HG02623 (cell line): ENCODE data around the gene ATP5ME.
"Not testable (repeated sequence)": the region's sequence is repeated elsewhere in the genome, so short reads cannot be mapped to it uniquely, and the experiment has no call there.

Source experiments
- ATAC-seq: cut with Tn5 transposase; IDR thresholded peaks from one replicate; pipeline ENCODE4 v1.9.1; 2021; ENCODE audit warnings: moderate library complexity; ENCODE audit not compliant: unreplicated experiment

ATP5ME gene

DNA sequence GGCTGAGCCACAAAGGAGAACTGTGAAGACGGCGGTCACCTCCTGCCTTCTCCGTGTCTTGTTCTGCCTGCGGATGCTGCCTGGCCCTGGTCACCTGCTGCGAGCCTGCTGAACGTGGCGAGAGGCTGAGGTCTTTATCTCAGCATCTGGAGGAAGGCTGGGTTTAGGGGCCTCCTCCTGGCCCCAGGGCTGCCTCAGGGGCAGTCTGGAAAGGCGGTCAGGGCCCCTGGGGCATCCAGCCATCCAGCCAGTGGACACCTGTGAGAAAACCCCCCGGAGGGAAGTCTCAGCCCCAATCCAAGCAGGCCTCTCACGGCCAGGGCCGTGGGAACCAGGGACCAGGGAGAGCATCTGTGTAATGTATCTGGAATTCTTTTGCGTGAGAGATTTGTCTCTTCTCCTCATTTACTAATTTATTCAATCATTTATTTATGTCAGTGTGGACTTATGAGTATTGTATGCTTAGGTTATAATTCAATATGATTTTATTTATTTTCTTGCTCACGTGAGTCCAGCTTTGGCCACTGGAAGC is 37.4 kb downstream of the ATP5ME start:
- ATAC-seq = no peak

DNA sequence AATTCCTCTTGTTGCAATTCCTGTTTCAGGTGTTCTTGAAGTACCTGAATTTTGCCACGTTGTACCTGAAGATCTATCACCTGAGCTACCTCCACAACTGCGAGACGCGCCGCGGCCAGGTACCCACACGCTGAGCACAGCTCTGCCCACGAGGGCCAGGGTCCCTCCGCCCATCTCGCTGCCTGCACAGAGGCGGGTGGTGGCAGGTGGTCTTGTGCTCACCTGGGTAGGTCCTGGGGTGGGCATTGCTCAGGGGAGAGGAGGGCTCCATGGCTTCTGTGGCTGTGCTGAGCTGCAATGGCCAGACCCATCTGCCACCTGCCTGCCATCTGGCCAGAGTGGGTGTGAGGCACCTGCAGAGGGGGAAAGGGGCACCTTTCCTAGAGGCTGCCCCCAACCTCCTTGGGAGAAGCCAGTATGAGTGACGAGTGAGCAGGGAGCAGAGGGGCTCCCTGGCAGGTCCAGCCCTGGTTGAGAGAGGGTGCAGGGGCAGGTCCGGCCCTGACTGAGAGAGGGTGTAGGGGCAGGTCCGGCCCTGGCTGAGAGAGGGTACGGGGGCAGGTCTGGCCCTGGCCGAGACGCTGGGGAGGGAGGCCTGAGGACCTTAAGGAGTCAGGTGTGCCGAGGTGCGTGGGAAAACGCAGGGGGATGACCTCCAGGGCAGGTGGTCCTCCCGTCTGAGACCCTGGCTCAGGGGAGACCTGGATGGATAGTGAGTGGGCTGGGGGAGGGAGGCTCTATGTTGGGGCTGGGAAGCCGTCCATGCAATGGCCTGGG is 38.0 kb downstream of the ATP5ME start:
- no peak for ATAC-seq

DNA sequence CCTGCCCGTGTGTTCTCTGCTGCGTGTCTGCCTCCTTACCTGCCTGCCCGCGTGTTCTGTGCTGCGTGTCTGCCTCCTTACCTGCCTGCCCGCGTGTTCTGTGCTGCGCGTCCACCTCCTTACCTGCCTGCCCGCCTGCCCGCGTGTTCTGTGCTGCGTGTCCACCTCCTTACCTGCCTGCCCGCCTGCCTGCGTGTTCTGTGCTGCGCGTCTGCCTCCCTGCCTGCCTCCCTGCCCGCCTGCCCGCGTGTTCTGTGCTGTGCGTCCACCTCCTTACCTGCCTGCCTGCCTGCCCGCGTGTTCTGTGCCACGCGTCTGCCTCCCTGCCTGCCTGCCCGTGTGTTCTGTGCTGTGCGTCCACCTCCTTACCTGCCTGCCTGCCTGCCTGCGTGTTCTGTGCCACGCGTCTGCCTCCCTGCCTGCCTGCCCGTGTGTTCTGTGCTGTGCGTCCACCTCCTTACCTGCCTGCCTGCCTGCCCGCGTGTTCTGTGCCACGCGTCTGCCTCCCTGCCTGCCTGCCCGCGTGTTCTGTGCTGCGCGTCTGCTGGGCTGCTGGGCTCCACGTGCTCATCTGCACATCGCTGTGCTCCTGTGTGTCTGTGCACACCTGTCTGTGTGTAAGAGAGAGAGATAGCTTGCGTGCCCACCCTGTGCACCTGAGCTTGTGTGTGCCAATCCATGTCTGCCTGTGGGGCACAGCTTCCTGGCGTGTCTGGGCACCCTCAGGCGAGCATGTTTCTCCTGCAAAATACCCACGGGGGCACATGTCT is 38.8 kb downstream of the ATP5ME start:
- ATAC-seq = not testable (repeated sequence)

DNA sequence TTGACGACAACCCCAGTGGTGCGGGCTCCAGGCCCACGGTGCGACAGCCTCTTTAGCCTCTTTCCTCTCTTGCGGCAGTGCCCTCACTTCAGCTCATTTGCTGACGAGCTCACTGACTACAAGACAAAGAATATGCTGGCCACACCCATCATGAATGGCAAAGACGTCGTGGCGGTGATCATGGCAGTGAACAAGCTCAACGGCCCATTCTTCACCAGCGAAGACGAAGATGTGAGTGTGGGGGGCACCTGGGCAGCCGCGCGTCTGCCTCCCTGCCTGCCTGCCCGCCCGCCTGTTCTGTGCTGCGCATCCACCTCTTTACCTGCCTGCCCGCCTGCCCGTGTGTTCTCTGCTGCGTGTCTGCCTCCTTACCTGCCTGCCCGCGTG is 39.5 kb downstream of the ATP5ME start:
- no peak for ATAC-seq

DNA sequence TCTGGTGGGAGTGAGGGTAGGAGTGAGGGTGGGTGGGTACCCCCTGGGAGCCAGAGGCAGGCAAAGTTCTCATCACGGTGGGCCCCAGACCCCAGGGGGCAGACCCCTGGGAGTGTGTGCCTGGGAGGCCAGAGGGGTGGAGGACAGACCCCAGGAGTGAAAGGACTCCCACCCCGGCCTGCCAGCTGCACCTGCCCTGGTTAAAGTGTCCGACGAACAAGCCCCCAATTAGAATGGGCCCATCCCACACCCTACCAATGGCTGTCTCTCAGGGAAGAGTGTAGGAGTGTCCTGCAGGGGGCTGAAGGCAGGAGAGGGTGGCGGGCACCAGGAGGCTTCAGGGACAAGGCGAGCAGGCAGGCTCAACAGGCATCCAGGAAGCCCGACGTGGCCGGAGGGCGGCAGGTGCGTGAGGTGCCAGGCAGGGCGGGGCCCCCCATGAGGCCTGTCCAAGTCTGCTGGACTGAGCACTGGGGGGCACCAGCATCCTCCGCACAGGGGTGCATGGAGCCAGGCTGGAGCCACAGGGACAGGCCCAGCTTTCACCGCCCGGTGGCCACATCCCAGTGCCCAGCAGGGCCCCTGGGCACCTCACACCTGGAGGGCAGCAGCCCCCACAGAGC is 40.0 kb downstream of the ATP5ME start:
- no peak for ATAC-seq

GRCh38 chr4:633406-633805 is 40.7 kb downstream of the ATP5ME start:
- no peak for ATAC-seq

- no peak for ATAC-seq
Observed at GRCh38 chr4:632926-633325, 41.1 kb downstream of the ATP5ME start.

DNA sequence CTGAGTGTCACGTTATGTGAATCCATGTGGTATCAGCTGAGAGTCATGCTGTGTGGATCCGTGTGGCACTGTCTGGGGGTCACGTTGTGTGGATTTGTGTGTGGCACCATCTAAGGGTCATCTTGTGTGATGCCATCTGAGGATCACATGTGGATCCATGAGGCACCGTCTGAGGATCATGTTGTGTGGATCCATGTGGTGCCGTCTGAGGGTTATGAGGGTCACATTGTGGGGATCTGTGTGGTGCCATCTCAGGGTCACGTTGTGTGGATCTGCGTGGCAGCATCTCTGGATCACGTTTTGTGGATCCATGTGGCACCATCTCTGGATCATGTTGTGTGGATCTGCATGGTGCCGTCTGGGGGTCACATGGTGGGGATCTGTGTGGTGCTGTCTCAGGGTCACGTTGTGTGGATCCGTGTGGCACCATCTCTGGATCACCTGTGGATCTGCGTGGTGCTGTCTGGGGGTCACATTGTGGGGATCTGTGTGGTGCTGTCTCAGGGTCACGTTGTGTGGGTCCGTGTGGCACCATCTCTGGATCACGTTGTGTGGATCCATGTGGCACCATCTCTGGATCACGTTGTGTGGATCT is 41.8 kb downstream of the ATP5ME start:
- no peak for ATAC-seq

- ATAC-seq = no peak
Observed at GRCh38 chr4:630656-631055, 43.4 kb downstream of the ATP5ME start.

DNA sequence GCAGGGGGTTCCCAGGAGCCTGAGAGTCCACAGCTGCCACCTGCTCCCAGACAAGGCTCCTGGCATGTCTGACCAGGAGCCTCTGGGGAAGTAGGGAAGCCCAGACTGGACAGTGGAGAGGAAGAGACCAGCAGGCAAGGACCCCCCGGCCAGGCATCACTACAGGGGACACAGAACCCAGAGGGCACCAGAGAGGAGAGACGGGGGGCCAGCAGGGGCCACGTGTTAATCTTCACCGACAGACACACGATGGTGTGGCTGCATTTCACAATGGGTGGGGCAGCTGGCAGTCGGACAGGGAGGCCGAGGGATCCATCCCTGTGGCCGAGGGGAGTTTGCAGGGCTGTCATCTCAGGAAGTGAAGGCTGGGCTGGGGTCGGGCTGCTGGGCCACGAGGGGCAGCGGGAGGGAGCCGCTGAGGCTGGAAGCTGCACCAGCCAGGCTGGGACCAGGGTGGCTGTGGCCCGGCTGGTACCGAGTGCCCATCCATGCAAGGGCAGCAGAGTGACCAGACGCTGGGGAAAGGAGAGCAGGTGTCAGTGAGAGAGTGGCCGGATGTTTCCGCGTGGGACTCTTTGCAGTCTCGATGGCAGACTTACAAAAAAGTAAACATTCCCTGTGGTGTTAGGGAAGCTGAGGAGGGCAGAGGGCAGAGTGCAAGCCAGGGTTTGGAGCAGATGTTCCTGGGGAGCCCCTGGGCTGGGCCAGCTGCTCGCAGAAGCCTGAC is 44.0 kb downstream of the ATP5ME start:
- ATAC-seq = no peak

DNA sequence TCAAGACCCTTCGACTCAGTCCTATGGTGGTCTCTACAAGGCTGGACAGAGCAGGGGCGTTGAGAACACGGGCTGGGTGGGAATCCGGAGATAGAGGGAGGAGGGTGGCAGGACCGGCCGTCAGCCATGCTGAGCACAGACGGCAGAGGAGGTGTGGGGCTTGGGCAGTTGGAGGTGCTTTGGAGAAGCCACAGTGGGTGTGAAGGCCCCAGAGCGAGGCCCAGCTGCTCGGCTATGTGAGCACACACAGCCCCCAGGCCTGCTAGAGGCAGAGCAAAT is 44.5 kb downstream of the ATP5ME start:
- ATAC-seq = no peak

DNA sequence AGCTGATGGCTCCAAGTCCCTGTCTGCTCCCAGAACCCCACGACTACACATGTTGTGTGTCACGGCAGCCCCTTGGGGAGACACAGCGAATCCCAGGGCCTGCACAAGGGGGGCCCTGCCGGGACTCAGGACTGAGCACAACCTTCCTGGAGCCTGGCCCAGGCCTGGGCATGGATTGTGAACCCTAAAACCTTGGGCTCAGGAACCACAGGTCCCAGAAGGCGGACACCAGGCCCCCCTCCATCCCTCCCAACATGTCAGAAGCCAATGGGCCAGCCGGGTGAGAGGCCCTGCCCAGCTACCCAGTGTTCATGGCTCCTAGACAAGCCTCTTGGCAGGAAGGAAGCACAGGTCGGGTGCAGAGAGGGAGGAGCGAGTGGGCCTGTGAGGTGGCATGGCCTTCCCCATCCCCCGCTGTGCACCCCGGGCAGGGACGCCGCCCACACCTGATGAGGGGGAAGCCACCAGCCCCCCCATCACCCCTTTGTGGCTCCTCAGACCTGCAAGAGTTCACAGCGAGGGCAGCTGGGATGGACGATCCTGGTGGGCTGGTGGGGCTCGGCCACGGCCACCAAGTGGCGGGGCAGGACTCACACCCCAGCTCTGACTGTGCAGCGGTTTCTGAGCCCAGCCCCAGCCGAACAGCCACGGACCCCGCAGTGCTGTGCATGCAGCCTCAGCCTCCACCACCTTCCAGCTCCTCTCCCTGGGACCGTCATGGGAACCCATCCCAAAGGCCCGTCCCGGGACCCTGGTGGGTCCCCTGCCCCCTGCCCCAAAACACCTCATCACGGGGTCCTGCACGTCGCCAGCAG is 45.0 kb downstream of the ATP5ME start:
- no peak for ATAC-seq

DNA sequence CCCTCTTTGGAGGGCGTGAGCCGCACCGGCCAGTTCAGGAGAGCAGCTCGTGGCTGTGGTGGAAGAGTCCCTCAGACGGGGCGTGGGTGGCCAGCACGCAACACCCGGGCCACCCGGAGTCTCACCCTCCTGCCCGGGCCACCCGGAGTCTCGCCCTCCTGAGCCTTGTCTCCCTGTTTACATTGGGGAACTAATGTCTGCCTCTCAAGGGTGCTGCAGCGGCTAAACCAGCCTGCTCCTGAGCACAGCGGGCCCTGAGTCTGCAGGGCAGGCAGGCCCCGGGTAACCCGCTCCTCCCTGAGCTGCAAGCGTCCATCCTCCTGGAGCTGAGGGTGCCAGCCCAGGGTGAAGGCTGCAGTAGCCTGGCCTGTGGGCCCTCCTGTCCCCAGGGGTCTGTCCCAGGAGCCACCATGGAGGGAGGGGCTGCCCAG is 45.8 kb downstream of the ATP5ME start:
- no peak for ATAC-seq

DNA sequence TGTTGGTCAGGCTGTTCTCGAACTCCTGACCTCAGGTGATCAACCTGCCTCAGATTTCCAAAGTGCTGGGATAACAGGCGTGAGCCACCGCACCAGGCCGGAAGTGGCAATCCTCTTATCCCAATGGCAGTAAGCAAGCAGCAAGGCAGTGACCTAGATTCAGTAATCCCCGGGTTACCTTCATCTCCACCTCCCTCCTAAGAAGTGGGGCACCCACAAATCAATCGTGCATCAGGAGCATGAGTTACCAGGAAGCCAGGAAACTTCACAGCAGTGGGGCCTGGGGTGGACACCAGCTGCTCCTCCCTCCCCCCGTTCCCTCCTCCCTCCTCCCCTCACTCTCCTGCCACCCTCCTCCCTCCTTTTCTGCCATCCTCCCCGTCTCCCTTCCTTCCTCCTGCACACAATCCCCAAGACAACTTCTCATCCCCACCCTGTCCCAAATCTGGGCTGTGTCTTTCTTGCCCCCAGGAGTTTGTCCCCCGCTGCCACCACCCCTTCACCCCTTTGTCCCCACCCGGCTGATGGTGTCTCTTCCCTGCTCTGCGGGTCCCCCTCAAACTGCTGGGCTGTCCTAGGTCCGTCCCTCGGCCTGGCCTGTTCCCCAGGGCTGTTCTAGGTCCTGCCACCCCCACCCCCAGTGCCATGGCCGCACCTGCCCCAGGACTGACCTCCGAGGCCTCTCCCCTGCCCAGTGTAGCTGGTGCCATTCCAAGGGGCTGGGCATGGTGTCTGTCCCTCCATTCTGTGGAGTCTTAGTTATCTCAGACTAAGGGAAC is 46.5 kb downstream of the ATP5ME start:
- no peak for ATAC-seq

DNA sequence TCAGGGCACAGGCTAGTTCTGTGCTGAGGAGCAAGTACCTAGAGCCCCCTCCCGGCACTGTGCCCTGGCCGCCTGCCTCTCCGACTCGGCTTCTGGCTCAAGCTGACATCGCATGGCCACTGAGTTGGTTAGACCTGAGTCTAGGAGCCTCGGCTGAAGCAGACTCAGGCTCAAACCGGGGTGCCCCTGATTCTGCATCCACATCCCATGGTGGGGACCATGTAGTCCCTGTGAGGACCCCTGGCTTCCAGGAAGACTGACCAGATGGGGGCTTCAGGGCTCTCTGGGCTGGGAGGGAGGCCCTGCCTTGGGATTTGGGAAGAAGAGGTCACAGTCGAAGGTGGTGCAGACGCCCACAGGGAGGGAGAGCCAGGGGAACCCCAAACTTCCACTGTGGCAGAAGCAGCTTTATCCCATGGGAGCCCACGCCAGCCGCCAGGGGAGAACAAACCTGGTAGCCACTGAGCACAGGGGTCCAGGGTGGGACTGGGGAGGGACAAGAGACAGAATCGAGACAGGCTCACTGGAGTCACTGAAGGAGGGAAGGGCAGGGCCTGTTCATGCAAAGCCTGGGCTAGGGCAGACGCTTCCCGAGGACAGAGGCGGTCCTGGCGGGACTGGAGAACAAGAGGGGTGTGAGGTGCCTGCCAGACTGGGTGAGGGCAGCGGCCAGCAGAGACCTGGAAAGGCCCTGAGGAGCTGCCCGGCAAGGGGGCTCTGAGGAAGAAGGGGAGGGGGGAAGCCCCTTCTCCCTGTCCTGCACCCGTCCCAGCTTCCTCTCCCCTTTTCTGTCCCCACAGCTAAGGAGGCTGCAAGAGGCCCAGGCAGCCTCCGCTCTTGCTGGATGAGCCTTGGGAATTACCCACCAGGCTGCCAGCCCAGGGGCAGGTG is 47.6 kb downstream of the ATP5ME start:
- no peak for ATAC-seq

DNA sequence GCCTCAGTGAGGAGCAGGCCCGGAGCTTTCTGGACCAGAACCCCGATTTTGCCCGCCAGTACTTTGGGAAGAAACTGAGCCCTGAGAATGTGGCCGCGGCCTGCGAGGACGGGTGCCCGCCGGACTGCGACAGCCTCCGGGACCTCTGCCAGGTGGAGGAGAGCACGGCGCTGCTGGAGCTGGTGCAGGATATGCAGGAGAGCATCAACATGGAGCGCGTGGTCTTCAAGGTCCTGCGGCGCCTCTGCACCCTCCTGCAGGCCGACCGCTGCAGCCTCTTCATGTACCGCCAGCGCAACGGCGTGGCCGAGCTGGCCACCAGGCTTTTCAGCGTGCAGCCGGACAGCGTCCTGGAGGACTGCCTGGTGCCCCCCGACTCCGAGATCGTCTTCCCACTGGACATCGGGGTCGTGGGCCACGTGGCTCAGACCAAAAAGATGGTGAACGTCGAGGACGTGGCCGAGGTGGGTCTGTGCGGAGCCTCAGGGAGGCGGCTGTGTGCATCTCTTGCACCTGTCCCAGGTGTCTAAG is 48.4 kb downstream of the ATP5ME start:
- ATAC-seq = no peak

- no peak for ATAC-seq
Observed at GRCh38 chr4:624705-625590, 49.1 kb downstream of the ATP5ME start, which contains the start of gene PDE6B. TSS of gene PDE6B (plus strand) at chr4:625573. CDS start at chr4:625627, 54 bp downstream.
